Smooth muscle cell (in vitro differentiated cells): Measurements from ENCODE around the gene HMG20B. TPM values are rescaled to one million over a fixed set of nuclear protein-coding genes. Genes with fewer than 3 reads are reported as not detected.
A peak's percentile ranks its signal among the peaks of the same experiment; 100 is the strongest.

Source experiments
- DNase-seq: peaks from one replicate; lab custom pipeline; 2025; ENCODE audit not compliant: unreplicated experiment; lab: John Stamatoyannopoulos, UW
- H2AFZ ChIP-seq: fragments of 200-600 bp; sonication (generic); 2 replicates; pipeline ENCODE4 v1.6.0; 2016; ENCODE audit warnings: antibody characterized with exemption, low read depth, mild to moderate bottlenecking
- H3F3A ChIP-seq: fragments of 200-600 bp; sonication (generic); 2 replicates; pipeline ENCODE4 v1.6.0; 2017; ENCODE audit warnings: antibody characterized with exemption, low read depth
- H3K27ac ChIP-seq: fragments of 200-600 bp; sonication (generic); 2 replicates; pipeline ENCODE4 v1.5.1; 2016; ENCODE audit warnings: low read depth, mild to moderate bottlenecking
- H3K27me3 ChIP-seq: fragments of 200-600 bp; sonication (generic); 2 replicates; pipeline ENCODE4 v1.6.1; 2016; ENCODE audit warnings: low read depth, mild to moderate bottlenecking
- H3K36me3 ChIP-seq: fragments of 200-600 bp; sonication (generic); 2 replicates; pipeline ENCODE4 v1.5.1; 2016; ENCODE audit warnings: low read depth
- H3K4me1 ChIP-seq: fragments of 200-600 bp; sonication (generic); 2 replicates; pipeline ENCODE4 v1.5.1; 2016; ENCODE audit warnings: low read depth
- H3K4me2 ChIP-seq: fragments of 200-600 bp; sonication (generic); 2 replicates; pipeline ENCODE4 v1.6.0; 2016; ENCODE audit warnings: mild to moderate bottlenecking
- H3K4me3 ChIP-seq: fragments of 200-600 bp; sonication (generic); 2 replicates; pipeline ENCODE4 v1.5.1; 2016; ENCODE audit warnings: mild to moderate bottlenecking
- H3K79me2 ChIP-seq: fragments of 200-600 bp; sonication (generic); 2 replicates; pipeline ENCODE4 v1.6.0; 2016; ENCODE audit warnings: low read depth, mild to moderate bottlenecking
- H3K9ac ChIP-seq: fragments of 200-600 bp; sonication (generic); 2 replicates; pipeline ENCODE4 v1.6.0; 2016; ENCODE audit warnings: low read depth
- H3K9me3 ChIP-seq: fragments of 200-600 bp; sonication (generic); replicated peaks from 2 replicates; pipeline ENCODE4 v1.5.1; 2016; ENCODE audit warnings: low read depth
- H4K20me1 ChIP-seq: fragments of 200-600 bp; sonication (generic); 2 replicates; pipeline ENCODE4 v1.6.0; 2016; ENCODE audit warnings: low read depth
- CTCF ChIP-seq: fragments of 200-600 bp; sonication (generic); IDR thresholded peaks from 2 replicates; pipeline ENCODE4 v1.5.1; 2017; ENCODE audit warnings: borderline replicate concordance, mild to moderate bottlenecking, antibody characterized with exemption; ENCODE audit not compliant: insufficient read depth, poor library complexity, severe bottlenecking
- WGBS: methylation state at CpG from one replicate; pipeline ENCODE4 v1.1.7; 2016; ENCODE audit warnings: low lambda C conversion rate; 5-methylcytosine and 5-hydroxymethylcytosine counted together
- polyA plus RNA-seq: library from polyadenylated mRNA; unstranded; fragments of >200 nt; fragmentation: Nextera tagmentation; extraction: Ambion mirVana; gene quantifications from 2 replicates; pipeline ENCODE4 v1.2.1, GENCODE V29; 2016
- total RNA-seq: library from RNA; depleted of rRNA; stranded (reverse); fragments of >200 nt; gene quantifications from 2 replicates; pipeline ENCODE4 v1.2.3, GENCODE V29; 2014

Gene HMG20B
- total RNA-seq (86.3 and 109 TPM in 2 replicates), polyA plus RNA-seq (120 and 128 TPM in 2 replicates)

GRCh38 chr19:3572855-3573161, at the start of gene HMG20B:
HMG20B (plus strand) TSS chr19:3572944; CDS start chr19:3573310, 366 bp downstream.
- H3K27ac ChIP-seq: peak within 1 kb of the TSS; percentile 72

DNA sequence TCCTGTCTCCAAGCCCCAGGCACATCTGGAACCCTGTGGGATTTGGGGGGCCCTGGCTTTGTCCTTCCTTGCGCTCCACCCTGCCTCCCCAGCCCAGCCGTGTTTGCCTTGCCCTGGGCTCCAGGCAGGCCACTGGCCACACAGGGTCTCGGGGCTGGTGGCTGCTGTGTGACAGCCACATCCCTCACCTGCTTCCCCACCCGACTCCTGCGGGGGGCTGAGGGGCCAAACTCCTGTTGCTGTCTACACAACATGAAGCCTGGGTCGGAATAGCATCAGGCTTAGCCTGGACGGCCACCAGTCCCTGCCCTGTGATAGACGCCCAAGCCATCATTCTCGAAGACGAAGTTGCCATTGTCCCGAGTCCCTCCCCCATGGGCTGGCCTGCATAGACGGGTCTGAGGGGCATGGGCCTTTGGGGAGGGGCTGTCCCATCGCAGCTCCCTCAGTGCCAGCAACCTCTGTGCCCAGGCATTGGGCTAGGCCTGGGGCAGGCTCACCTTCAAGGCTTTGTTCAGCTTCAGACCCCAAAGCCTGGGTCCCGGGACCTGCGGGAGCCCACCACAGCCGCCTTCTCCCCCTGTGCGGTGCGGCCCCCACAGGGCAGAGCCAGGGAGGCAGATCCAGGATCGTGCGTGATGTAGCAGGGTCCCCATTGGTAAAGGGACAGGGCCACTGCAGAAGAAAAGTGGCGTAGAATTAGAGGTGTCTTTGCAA, 49.2 kb upstream of the HMG20B start:
- H3K4me1 ChIP-seq: no peaks in the 10 kb centered on the region
- peaks cover 93% of the 10 kb centered on the region for H4K20me1 ChIP-seq
- no peaks in the 10 kb centered on the region for H3K27me3 ChIP-seq
- no peak overlapping the region for H3K4me3 ChIP-seq
- H3K79me2 ChIP-seq: peaks cover 30% of the 10 kb centered on the region
- no peak overlapping the region for H3K9ac ChIP-seq
- TF ChIP-seq CTCF: no peak
- H2AFZ ChIP-seq: no peak overlapping the region
- H3K27ac ChIP-seq: no peak overlapping the region
- no peak for DNase-seq
- no peaks in the 10 kb centered on the region for H3K9me3 ChIP-seq
- no peak overlapping the region for H3K4me2 ChIP-seq
- H3K36me3 ChIP-seq: no peaks in the 10 kb centered on the region
- 92% methylated on average over 20 of the region's 21 CpGs for WGBS
- H3F3A ChIP-seq: no peaks in the 10 kb centered on the region

More at GRCh38 chr19:3572855-3573161, at the start of gene HMG20B:
- peak within 1 kb of the TSS; percentile 97 for H2AFZ ChIP-seq
- peaks cover 13% of the 10 kb centered on the region for H3F3A ChIP-seq
- peaks cover 28% of the 10 kb centered on the region for H4K20me1 ChIP-seq
- no peaks in the 10 kb centered on the region for H3K79me2 ChIP-seq
- H3K4me1 ChIP-seq: peaks cover 14% of the 10 kb centered on the region
- H3K4me2 ChIP-seq: peak within 1 kb of the TSS; percentile 99
- H3K9ac ChIP-seq: peak within 1 kb of the TSS; percentile 97
- WGBS: 2% methylated on average over 25 of the region's 30 CpGs
- no peak for DNase-seq
- no peaks in the 10 kb centered on the region for H3K36me3 ChIP-seq
- H3K9me3 ChIP-seq: no peaks in the 10 kb centered on the region
- no peaks in the 10 kb centered on the region for H3K27me3 ChIP-seq
- TF ChIP-seq CTCF: no peak
- H3K4me3 ChIP-seq: peak within 1 kb of the TSS; percentile 95

GRCh38 chr19:3524078-3524842, 48.5 kb upstream of the HMG20B start:
- Histone ChIP-seq H3K27me3 (no peaks in the 10 kb centered on the region), H3K9ac (no peak overlapping the region), H3K27ac (no peak overlapping the region), H3K79me2 (peaks cover 22% of the 10 kb centered on the region), H3F3A (no peaks in the 10 kb centered on the region), H3K4me1 (no peaks in the 10 kb centered on the region), H3K9me3 (no peaks in the 10 kb centered on the region), H3K36me3 (no peaks in the 10 kb centered on the region), H3K4me2 (no peak overlapping the region), H4K20me1 (peaks cover 88% of the 10 kb centered on the region), H2AFZ (no peak overlapping the region), H3K4me3 (no peak overlapping the region)
- TF ChIP-seq CTCF: no peak
- DNase-seq: no peak
- WGBS: 98% methylated on average over 33 of the region's 33 CpGs
